Measurements from ENCODE around the gene ADRA2C. TPM values are rescaled to one million over a fixed set of nuclear protein-coding genes. Genes with fewer than 3 reads are reported as not detected.

Gene ADRA2C
- total and polyA plus RNA-seq, 2 of the 13 experiments (the other 11 are each of a cell fraction or from before 2014, with no cell fraction given): 15.4 to 69.7 TPM

DNA sequence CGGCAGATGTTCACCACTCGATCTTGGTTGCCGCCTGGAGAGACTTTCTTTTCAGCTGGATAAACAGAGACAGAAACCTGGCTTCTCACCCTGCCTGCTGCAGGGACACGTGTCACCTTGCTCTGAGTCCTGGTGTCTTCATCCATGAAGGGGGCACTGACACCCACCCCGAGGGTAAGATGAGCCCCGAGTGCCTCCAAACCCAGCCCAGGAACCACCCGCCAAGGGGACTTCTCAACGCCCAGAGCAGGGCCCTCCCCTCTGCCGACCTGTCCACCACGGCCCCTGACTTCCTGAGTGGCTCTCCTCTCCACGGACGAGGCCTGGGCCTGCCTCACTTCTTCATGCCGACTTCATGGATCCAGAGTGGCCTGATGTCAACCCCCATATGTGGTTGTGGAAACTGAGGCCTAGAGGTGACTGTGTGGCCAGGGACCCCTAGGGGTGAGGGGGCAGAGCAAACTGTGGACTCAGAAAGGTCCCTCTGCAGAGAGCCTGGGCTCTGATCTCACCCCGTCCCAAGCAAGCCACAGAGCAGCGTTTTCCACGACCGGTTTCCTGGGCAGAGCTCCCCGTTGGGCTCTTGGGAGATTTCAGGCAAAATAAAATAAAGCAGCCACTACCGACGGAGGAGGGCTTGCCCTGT lies 5.1 kb downstream of the ADRA2C start (continued):
- no peak for TF ChIP-seq KDM3A (CRISPR knock-in tag; IDR thresholded peaks at IDR 0.05; ENCODE audit: low read depth)
- peak; percentile 63 for TF ChIP-seq ZFX (CRISPR knock-in tag; IDR thresholded peaks at IDR 0.05; ENCODE audit: low read depth)
- 0 out of 2 replicates have a peak, but pooled peaks have one; percentile 16 for TF ChIP-seq HDAC2 (CRISPR knock-in tag; IDR thresholded peaks at IDR 0.05)
- TF ChIP-seq, protein P1, sequence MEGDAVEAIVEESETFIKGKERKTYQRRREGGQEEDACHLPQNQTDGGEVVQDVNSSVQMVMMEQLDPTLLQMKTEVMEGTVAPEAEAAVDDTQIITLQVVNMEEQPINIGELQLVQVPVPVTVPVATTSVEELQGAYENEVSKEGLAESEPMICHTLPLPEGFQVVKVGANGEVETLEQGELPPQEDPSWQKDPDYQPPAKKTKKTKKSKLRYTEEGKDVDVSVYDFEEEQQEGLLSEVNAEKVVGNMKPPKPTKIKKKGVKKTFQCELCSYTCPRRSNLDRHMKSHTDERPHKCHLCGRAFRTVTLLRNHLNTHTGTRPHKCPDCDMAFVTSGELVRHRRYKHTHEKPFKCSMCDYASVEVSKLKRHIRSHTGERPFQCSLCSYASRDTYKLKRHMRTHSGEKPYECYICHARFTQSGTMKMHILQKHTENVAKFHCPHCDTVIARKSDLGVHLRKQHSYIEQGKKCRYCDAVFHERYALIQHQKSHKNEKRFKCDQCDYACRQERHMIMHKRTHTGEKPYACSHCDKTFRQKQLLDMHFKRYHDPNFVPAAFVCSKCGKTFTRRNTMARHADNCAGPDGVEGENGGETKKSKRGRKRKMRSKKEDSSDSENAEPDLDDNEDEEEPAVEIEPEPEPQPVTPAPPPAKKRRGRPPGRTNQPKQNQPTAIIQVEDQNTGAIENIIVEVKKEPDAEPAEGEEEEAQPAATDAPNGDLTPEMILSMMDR (CRISPR knock-in tag; IDR thresholded peaks at IDR 0.05): peak; percentile 14; the same call in 1 of the 2 replicates
- TF ChIP-seq CENPX (CRISPR knock-in tag; IDR thresholded peaks at IDR 0.05): no peak

DNA sequence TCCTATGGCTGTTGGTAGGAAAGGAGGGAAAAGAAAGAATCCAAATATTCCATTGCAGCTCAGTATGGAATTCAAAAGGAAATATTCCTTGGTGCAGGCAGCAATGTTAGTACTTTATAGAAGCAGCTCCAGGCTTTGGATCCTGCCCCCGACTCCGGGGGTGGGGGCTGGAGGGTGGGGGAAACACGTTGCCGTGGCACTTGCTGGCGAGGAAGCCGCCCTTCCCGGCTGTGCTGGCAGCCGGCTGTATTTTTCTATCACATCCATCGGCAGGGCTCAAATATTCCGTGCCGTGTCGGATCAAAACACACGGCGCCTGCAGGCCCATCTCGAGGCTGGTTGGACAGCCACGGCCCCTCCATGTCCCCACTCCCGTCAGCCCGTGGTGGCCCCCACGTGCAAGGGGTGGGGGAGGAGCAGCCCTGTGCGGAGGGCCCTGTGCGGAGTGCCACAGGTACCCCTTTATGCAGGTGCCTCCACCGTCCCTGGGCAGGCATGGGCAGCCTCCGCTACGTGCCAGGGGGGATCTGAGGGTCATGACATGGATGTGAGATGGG lies 5.8 kb downstream of the ADRA2C start:
- TF ChIP-seq PRPF4 (IDR thresholded peaks at IDR 0.05; ENCODE audit: low read depth, low read length, poor library complexity, severe bottlenecking): peak; percentile 19
- no peak for TF ChIP-seq ZFP1 (CRISPR knock-in tag; IDR thresholded peaks at IDR 0.05)
- TF ChIP-seq ASH2L (IDR thresholded peaks at IDR 0.05; ENCODE audit: insufficient read length, low read depth, low read length): no peak
- Histone ChIP-seq H3K4me3 (replicated peaks in 1 of 3; ENCODE audit: insufficient read depth in 1 of 3, low read depth in 2 of 3, low read length in 3 of 3) (0 out of 6 replicates have a peak overlapping the region, but pooled peaks of 1 of the 3 experiments have one; percentile 59), H3K9ac (ENCODE audit: insufficient read depth, low read depth, low read length) (no peak overlapping the region), H3K27ac (ENCODE audit: extremely low read length, insufficient read depth, low read length) (no peak overlapping the region), H2AFZ (ENCODE audit: low read length) (no peak overlapping the region), H3K27me3 (ENCODE audit: control insufficient read depth in 1 of 2, insufficient read depth in 2 of 2, low read length in 2 of 2) (0 out of 5 replicates have a peak, but pooled peaks cover 0 to 7% of the 10 kb centered on the region in 2 experiments), H3K4me2 (ENCODE audit: low read depth, low read length) (peak overlapping the region; percentile 68), H3K79me2 (ENCODE audit: insufficient read depth, low read length) (peaks cover 1% of the 10 kb centered on the region), H3K4me1 (ENCODE audit: insufficient read depth, low read length) (peaks cover 98% of the 10 kb centered on the region), H4K20me1 (ENCODE audit: insufficient read depth, low read length) (no peaks in the 10 kb centered on the region), H3K9me3 (ENCODE audit: low read length) (no peaks in the 10 kb centered on the region), H3K36me3 (replicated peaks in 1 of 2; ENCODE audit: control insufficient read depth in 1 of 2, insufficient read depth in 2 of 2, low read length in 2 of 2) (no peaks in the 10 kb centered on the region)
- WGBS (ENCODE audit: low lambda C conversion rate): 71% methylated on average over 14 of the region's 24 CpGs
- BruUV-seq (replicated peaks): no TSS peak
- FAIRE-seq (no peak), ATAC-seq (no peak), DNase-seq (ENCODE audit: low spot score) (no peak)
- CTCF ChIA-PET (ENCODE audit: low intra/inter-chr PET ratio, low total read pairs): no interaction called here
- in situ Hi-C loops (cut with HindIII; ENCODE audit: extremely low pct_ligation_motif_present, low pct_unique_long_range_greater_than_20kb) (no loop called here), intact Hi-C loops (cut with micrococcal nuclease; ENCODE audit: unreplicated experiment) (no loop called here)
- POLR2A ChIA-PET: interaction anchor here (0.8 to 1.1 kb wide), 3 partner anchors 8 to 64 kb away, joined by 3 to 4 read pairs (median 4); no protein-coding TSS in a partner anchor

Data from HepG2 (cell line).